HG02610 (cell line): ENCODE measurements around the gene ARHGAP45.

Source experiments
- ATAC-seq: cut with Tn5 transposase; IDR thresholded peaks from one replicate; pipeline ENCODE4 v1.9.1; 2021; ENCODE audit warnings: mild to moderate bottlenecking, moderate library complexity; ENCODE audit not compliant: unreplicated experiment

The ARHGAP45 gene

DNA sequence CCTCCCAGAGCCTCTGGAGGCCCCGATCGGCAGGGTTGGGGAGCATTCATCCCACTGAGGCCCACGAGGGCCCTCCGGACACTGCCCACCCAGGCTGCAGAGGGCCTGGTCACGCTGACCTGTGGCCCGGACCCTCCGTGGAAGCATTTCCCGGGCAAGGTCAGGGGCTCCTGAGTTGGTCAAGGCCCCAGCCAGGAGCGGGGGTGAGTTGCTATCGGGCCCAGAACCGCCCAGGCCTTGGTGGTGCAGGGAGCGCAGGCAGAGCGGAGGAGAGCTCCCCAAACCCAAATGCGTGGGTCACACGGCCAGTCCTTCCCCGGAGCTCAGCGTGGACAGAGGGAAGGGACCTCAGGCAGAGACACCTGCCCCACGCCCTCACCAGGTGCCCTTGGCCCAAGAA, 62.6 kb downstream of the ARHGAP45 start:
- no peak for ATAC-seq

DNA sequence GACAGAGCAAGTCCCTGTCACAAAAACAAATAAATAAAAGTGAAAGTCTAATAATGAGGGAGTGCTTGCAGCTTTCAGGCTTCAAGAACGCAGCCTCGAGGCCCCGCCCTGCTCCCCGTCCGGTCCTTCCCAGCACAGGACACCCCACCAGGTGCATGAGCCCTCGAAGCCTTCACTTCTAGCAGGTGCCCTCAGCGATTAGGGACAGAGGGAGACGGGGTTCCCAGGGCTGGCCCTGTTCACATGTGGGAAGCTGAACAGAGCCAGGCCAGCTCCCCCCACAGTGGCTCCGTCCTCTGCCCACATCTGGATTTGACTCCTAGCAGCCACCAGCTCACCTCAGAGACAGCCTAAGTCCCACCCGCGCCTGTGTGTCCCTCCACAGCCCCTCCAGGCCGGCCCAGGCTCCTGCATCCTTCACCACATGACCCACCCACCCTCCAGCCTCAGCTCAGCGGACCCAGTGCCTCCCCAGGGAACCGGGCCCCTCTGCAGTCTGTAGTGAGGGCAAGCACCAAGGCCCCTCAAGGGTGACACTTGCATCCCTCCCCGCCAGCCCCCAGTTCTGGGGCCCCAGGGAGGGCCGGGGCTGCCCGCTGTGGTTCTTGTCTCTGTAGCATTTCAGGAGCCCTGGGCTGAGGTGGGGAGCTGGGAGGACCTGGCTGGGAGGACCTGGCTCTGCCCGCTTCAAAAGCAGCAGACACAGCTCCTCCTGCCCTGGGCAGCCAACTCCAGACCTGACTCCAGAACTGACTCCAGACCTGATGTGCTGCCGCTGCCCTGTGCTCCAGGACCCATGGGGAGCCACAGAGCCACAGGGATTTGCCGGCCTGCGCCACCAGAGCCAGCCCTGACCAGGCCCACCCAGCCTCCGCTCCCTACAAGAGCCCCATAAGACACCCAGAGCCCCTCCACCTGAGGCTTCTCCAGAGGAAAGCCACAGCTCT, 64.1 kb downstream of the ARHGAP45 start:
- peak; percentile 1 for ATAC-seq

DNA sequence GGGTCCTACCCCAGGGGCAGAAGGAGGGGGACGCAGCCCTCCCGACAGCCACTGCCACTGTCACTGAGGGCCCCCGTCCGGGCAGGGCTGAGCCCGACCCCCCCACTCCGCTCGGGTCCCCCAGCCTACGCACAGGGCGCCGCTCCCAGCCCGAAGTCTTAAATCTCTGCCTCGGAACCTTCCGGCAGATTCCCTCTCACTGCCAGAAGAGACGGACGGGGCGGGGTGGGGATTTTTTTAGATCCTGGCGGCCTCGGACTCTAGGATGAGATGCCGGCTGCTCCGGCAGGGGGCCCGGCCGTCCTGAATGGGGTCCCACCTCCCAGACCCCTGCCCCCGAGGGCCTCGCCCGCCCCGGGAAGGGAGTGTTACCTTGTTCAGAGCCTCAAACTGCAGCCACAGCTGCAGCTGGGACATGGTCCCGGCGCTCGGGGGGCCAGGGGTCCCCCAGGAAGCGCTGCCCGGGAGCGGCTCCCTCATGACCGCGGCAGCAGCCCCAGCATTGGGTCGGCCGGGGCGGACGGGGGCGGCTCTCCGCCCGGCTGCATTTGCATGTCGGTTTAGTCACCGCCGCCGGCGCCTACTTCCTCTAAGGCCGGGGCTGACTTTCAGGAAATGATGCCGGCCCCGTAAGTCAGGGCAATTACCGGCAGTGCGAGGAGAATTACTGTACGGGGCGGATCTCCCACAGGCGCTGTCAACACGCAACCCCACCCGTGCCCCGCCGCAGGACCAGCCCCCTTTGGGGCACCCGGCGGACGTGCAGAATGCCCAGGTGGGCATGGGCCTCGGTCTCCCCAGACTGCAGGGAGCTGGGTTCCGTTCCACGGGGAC, 65.0 kb downstream of the ARHGAP45 start:
- ATAC-seq: peak; percentile 59

DNA sequence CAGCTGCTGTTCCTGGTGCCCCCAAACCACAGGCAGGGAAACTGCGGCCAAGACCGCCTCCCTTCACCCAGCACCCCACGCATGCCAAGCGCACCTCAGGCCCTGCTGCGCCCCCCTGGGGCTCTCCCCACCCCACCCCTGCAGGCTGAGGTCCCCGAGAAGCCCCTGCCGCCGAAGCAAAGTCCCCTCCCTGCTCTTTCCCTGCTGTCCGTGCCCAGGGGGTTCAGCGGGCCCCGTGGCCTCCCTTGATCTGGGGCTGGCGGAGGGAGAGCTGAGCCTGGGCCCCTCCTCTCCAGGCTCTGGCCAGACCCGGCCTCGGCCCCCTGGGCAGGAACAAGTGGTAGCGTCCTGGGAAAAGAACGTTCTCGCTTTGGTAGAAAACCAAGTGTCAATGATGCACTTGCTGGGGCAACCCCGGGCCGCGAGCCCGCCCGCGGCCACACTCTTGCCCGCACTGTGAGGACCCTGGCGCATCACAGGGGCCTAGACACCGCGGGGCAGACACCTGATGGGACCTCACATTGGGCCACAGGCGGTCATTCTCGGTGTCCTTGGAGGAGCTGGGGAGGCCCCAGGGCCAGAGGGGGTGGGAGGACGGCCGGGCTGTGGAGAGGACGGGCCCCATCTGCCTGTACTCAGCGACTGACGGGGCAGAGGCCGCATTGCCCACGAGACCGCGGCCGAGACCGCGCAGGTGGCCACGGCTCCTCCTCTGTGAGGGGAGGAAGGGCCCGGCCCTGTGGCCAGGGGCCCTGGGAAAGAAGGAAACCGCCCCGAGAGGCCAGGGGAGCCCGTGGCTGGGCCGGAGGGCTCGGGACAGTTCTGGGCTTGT, 65.8 kb downstream of the ARHGAP45 start:
- ATAC-seq: peak; percentile 6

DNA sequence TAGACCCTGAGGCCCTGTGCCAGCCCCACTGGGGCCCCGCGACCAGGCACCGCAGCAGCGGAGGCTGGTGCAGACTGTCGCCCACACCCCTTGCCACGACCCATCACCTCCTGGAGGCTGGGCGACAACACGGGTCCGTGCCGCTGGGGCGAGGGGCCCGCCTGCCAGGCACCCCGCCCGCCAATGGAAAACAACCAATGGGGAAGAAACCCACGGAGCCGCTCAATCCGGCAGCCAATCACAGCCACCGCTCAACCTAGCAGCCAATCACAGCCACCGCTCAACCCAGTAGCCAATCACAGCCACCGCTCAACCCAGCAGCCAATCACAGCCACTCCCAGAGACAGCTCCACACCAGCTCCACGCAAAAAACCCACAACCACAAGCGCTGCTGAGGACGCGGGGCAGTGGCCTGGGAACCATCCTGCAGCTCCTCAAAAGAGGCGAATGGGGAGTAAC, 66.5 kb downstream of the ARHGAP45 start:
- ATAC-seq: no peak

DNA sequence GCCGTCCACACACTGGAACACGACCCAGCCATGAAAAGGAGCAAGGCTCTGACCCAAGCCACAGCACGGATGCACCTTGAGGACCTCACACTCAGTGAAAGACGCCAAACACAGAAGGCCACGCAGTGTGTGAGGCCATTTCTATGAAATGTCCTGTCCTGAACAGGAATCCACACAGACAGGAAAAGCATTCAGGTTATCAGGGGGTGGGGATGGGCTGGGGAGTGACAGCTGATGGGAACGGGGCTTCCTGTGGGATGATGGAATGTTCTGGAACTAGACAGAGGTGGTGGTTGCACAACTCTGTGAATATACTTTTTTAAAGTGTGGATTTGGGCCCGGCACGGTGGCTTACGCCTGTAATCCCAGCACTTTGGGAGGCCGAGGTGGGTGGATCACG, 67.5 kb downstream of the ARHGAP45 start:
- no peak for ATAC-seq

DNA sequence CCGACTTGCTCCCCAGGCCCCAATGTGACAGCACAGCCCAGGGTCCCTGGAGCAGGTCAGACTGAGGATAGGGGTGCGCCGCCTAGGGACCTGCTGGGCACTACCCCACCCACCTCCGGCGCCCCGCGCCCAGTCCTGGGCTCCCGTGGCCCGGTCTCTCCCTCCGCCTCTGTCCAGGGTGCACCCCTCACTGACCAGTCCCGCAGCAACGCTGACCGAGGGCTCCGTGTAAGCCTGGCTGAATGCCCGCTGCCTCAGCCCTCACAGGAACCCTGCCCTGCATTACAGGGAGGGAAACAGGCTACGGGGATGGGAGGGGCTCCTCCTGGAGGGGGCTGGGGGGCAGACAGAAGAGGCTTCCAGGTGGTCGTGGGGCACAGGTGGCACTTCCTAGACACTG, 68.5 kb downstream of the ARHGAP45 start:
- no peak for ATAC-seq

DNA sequence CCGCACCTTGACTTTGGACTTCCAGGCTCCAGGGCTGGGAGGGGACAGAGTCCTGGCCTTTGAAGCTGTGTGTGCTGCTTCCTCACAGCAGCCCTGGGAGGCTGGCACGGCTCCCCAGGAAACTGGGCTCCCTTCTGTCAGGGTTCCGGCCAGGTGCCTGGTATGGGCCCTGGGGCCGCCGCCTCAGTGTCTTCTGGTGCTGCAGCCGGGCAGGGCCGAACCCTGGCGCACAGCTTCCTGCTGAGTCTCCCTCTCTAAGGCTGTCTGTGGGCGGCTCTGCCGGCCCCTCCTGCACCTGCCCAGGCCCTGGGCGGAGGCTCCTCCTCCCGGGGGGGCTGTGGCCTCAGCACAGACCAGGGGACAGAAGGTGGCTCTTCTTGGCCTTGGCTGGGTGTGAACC, 69.2 kb downstream of the ARHGAP45 start:
- ATAC-seq: no peak
